T-helper 1 cell (primary cell): ENCODE measurements around the gene PAQR5.
"Not testable (repeated sequence)": the region's sequence is repeated elsewhere in the genome, so short reads cannot be mapped to it uniquely, and the experiment has no call there.

ENCODE experiments used
- DNase-seq, 5 donors: peaks; one replicate each; pipeline ENCODE4 v3.0.0-alpha.2; 2012 to 2020
- total RNA-seq, 4 donors: gene quantifications; one replicate each; lab custom pipeline; 2026; lab: John Stamatoyannopoulos, UW

Gene PAQR5
- 0 reads per million in 4 donors for total RNA-seq

- DNase-seq: no peak
Observed at GRCh38 chr15:69298697-69299441, at the start of gene PAQR5. Gene PAQR5 (plus strand): TSS chr15:69298912. CDS start chr15:69360081, 61,169 bp downstream.

- no peak for DNase-seq
Observed at GRCh38 chr15:69253156-69253555, 45.6 kb upstream of the PAQR5 start.

- DNase-seq: peak in 1 of 5 donors; percentile 3
Observed at GRCh38 chr15:69265347-69265955, 33.3 kb upstream of the PAQR5 start.

GRCh38 chr15:69271217-69271616 is 27.5 kb upstream of the PAQR5 start:
- no peak for DNase-seq

- DNase-seq: no peak
Observed at GRCh38 chr15:69272139-69272538, 26.6 kb upstream of the PAQR5 start.

GRCh38 chr15:69272891-69273290 is 25.8 kb upstream of the PAQR5 start:
- DNase-seq: no peak

- DNase-seq: no peak
Observed at GRCh38 chr15:69275074-69275670, 23.5 kb upstream of the PAQR5 start.

- no peak for DNase-seq
Observed at GRCh38 chr15:69275933-69276560, 22.7 kb upstream of the PAQR5 start.

- no peak for DNase-seq
Observed at GRCh38 chr15:69277316-69277715, 21.4 kb upstream of the PAQR5 start.

- no peak for DNase-seq
Observed at GRCh38 chr15:69279636-69280035, 19.1 kb upstream of the PAQR5 start.

GRCh38 chr15:69280783-69281182 is 17.9 kb upstream of the PAQR5 start:
- DNase-seq: no peak

GRCh38 chr15:69282104-69282743 is 16.5 kb upstream of the PAQR5 start:
- DNase-seq: no peak

GRCh38 chr15:69285834-69286233 is 12.9 kb upstream of the PAQR5 start:
- DNase-seq: no peak

- DNase-seq: no peak
Observed at GRCh38 chr15:69288011-69288410, 10.7 kb upstream of the PAQR5 start.

- no peak for DNase-seq
Observed at GRCh38 chr15:69288531-69289341, 10.0 kb upstream of the PAQR5 start.

GRCh38 chr15:69289342-69290146 is 9.2 kb upstream of the PAQR5 start:
- no peak for DNase-seq

GRCh38 chr15:69290346-69291164 is 8.2 kb upstream of the PAQR5 start:
- DNase-seq: no peak

- not testable (repeated sequence) for DNase-seq
Observed at GRCh38 chr15:69291651-69292050, 7.1 kb upstream of the PAQR5 start.

GRCh38 chr15:69292826-69293420 is 5.8 kb upstream of the PAQR5 start:
- no peak for DNase-seq
